Peyer's patch (tissue), 4 donors: Measurements from ENCODE around the gene CALD1.

ENCODE experiments used
- CTCF ChIP-seq, 6 experiments: fragments of 450-650 bp in 4 of 6; fragments of 200-600 bp in 2 of 6; sonication (generic) in 1 of 6; IDR thresholded peaks; one replicate each; pipeline ENCODE4 v1.5.1; 2017 to 2019; ENCODE audit warnings: antibody characterized with exemption in 6 of 6, mild to moderate bottlenecking in 3 of 6, moderate library complexity in 1 of 6
- POLR2A ChIP-seq, 2 donors: fragments of 450-650 bp; IDR thresholded peaks; one replicate each; pipeline ENCODE4 v1.5.1; 2017; ENCODE audit warnings: antibody characterized with exemption in 2 of 2, mild to moderate bottlenecking in 2 of 2, moderate library complexity in 2 of 2

- TF ChIP-seq POLR2A (IDR thresholded peaks at IDR 0.05): no peak
- TF ChIP-seq CTCF (IDR thresholded peaks at IDR 0.05): no peak
Observed at GRCh38 chr7:134767520-134768168, 11.8 kb upstream of the CALD1 start.
